HepG2 (cell line): Measurements from ENCODE around the gene NTN3. TPM values are rescaled to one million over a fixed set of nuclear protein-coding genes. Genes with fewer than 3 reads are reported as not detected.
A peak's percentile ranks its signal among the peaks of the same experiment; 100 is the strongest.

ENCODE experiments used
- BCL3 ChIP-seq: sonication (generic); formaldehyde crosslinking; IDR thresholded peaks from 2 replicates; pipeline ENCODE4 v1.5.1; 2020; ENCODE audit warnings: mild to moderate bottlenecking, missing genetic modification reagents, moderate library complexity
- DBP ChIP-seq: sonication (generic); formaldehyde crosslinking; IDR thresholded peaks from 2 replicates; pipeline ENCODE4 v1.4.0; 2020; ENCODE audit warnings: missing genetic modification reagents; ENCODE audit errors: not compliant biosample characterization
- DPF2 ChIP-seq: sonication (generic); formaldehyde crosslinking; IDR thresholded peaks from 2 replicates; pipeline ENCODE4 v1.4.0; 2020; ENCODE audit warnings: mild to moderate bottlenecking, low read depth, missing genetic modification reagents, borderline replicate concordance
- ESRRA ChIP-seq: sonication (generic); formaldehyde crosslinking; IDR thresholded peaks from 2 replicates; pipeline ENCODE4 v1.5.1; 2020; ENCODE audit warnings: mild to moderate bottlenecking, low read depth, missing genetic modification reagents
- HIVEP1 ChIP-seq: sonication (generic); formaldehyde crosslinking; IDR thresholded peaks from 2 replicates; pipeline ENCODE4 v1.4.0; 2020; ENCODE audit warnings: mild to moderate bottlenecking, missing genetic modification reagents
- HNRNPK ChIP-seq: fragments of 200-400 bp; formaldehyde crosslinking; IDR thresholded peaks from 2 replicates; pipeline ENCODE4 v1.6.1; 2018; ENCODE audit warnings: low read length, low read depth, moderate library complexity, mild to moderate bottlenecking; ENCODE audit not compliant: poor library complexity, severe bottlenecking
- MTF2 ChIP-seq: sonication (generic); formaldehyde crosslinking; IDR thresholded peaks from 2 replicates; pipeline ENCODE4 v1.5.0; 2020; ENCODE audit warnings: missing genetic modification reagents, borderline replicate concordance
- MXI1 ChIP-seq: IDR thresholded peaks from 3 replicates; pipeline ENCODE4 v1.6.1; 2012; ENCODE audit warnings: low read depth, low read length, inconsistent platforms, borderline replicate concordance
- NCOA1 ChIP-seq: sonication (generic); formaldehyde crosslinking; IDR thresholded peaks from 2 replicates; pipeline ENCODE4 v1.9.0; 2021; ENCODE audit warnings: missing genetic modification reagents
- ONECUT2 ChIP-seq: sonication (generic); formaldehyde crosslinking; IDR thresholded peaks from 2 replicates; pipeline ENCODE4 v1.4.0; 2020; ENCODE audit warnings: missing genetic modification reagents
- PHF21A ChIP-seq: sonication (generic); formaldehyde crosslinking; IDR thresholded peaks from 2 replicates; pipeline ENCODE4 v1.5.0; 2020; ENCODE audit warnings: mild to moderate bottlenecking, missing genetic modification reagents
- PLRG1 ChIP-seq: fragments of 450-650 bp; conservative IDR thresholded peaks from 2 replicates; pipeline ENCODE4 v1.6.1; 2016
- POLR2AphosphoS2 ChIP-seq: IDR thresholded peaks from 2 replicates; pipeline ENCODE4 v1.6.1; 2011; ENCODE audit warnings: low read depth, low read length, improper control_type of control experiment
- SP2 ChIP-seq: sonication (generic); formaldehyde crosslinking; IDR thresholded peaks from 2 replicates; pipeline ENCODE4 v1.5.1; 2020; ENCODE audit warnings: mild to moderate bottlenecking, missing genetic modification reagents
- SPEN ChIP-seq: sonication (generic); formaldehyde crosslinking; IDR thresholded peaks from 2 replicates; pipeline ENCODE4 v1.5.1; 2020; ENCODE audit warnings: low read depth, mild to moderate bottlenecking, missing genetic modification reagents
- TFAP4 ChIP-seq: sonication (generic); IDR thresholded peaks from 2 replicates; pipeline ENCODE4 v1.6.1; 2016; ENCODE audit warnings: low read depth, borderline replicate concordance
- THAP11 ChIP-seq: IDR thresholded peaks from 2 replicates; pipeline ENCODE4 v1.6.1; 2016; ENCODE audit warnings: missing biosample characterization, missing genetic modification reagents
- ZNF282 ChIP-seq: fragments of 450-650 bp; IDR thresholded peaks from 2 replicates; pipeline ENCODE4 v1.6.1; 2018; ENCODE audit not compliant: partially characterized antibody
- ZNF530 ChIP-seq: sonication (generic); formaldehyde crosslinking; IDR thresholded peaks from 2 replicates; pipeline ENCODE4 v1.5.0; 2020; ENCODE audit warnings: low read depth, mild to moderate bottlenecking, missing genetic modification reagents
- ZNF674 ChIP-seq: sonication (generic); formaldehyde crosslinking; IDR thresholded peaks from 2 replicates; pipeline ENCODE4 v1.5.0; 2020; ENCODE audit warnings: low read depth, mild to moderate bottlenecking, missing genetic modification reagents
- ZNF784 ChIP-seq: sonication (generic); formaldehyde crosslinking; IDR thresholded peaks from 2 replicates; pipeline ENCODE4 v1.5.1; 2020; ENCODE audit warnings: missing genetic modification reagents, mild to moderate bottlenecking, borderline replicate concordance
- ZNF891 ChIP-seq: sonication (generic); formaldehyde crosslinking; IDR thresholded peaks from 2 replicates; pipeline ENCODE4 v1.5.0; 2020; ENCODE audit warnings: mild to moderate bottlenecking, missing genetic modification reagents
- polyA plus RNA-seq, 8 experiments: library from polyadenylated mRNA; depleted of rRNA in 3 of 8; stranded (reverse) in 7 of 8; unstranded in 1 of 8; fragments of >200 nt; fragmentation: Illumina TruSeq in 4 of 8; extraction: Trizol in 4 of 8; gene quantifications; 2 replicates each; pipeline versions ENCODE4 v1.2.1 to v1.2.3, GENCODE V29; 2011 to 2016; ENCODE audit warnings: low read depth in 4 of 8, missing spikeins in 1 of 8, mixed read lengths in 1 of 8; ENCODE audit not compliant: insufficient read depth in 1 of 8
- total RNA-seq, 5 experiments: library from RNA; depleted of rRNA; stranded (reverse); fragments of >200 nt; fragmentation: Illumina TruSeq; extraction: Trizol; gene quantifications; 2 replicates each; pipeline ENCODE4 v1.2.3, GENCODE V29; 2016; ENCODE audit warnings: low read depth in 1 of 5
- TF ChIP-seq, protein P1 (sequence below): sonication (generic); formaldehyde crosslinking; IDR thresholded peaks from 2 replicates; pipeline ENCODE4 v1.8.0; 2022; ENCODE audit warnings: mild to moderate bottlenecking, missing genetic modification reagents, borderline replicate concordance
- TF ChIP-seq, protein P2 (sequence below): sonication (generic); formaldehyde crosslinking; IDR thresholded peaks from 2 replicates; pipeline ENCODE4 v1.4.0; 2020; ENCODE audit warnings: mild to moderate bottlenecking, missing genetic modification reagents, borderline replicate concordance

NTN3 gene
- total and polyA plus RNA-seq, 2 of the 13 experiments (the other 11 are each of a cell fraction or from before 2014, with no cell fraction given) = 0.09 to 0.20 TPM

- TF ChIP-seq ESRRA (CRISPR knock-in tag) (no peak), ZNF891 (CRISPR knock-in tag) (no peak), BCL3 (CRISPR knock-in tag) (no peak), PHF21A (CRISPR knock-in tag) (no peak), ONECUT2 (CRISPR knock-in tag) (no peak), MXI1 (peak; percentile 71; the same call in 2 of the 3 replicates), DBP (no peak), PLRG1 (no peak), ZNF282 (no peak), MTF2 (CRISPR knock-in tag) (no peak), HNRNPK (peak; percentile 23), THAP11 (CRISPR knock-in tag) (peak; percentile 76), TFAP4 (peak; percentile 95), HIVEP1 (CRISPR knock-in tag) (no peak), ZNF784 (CRISPR knock-in tag) (no peak), SP2 (no peak), DPF2 (CRISPR knock-in tag) (no peak), ZNF530 (CRISPR knock-in tag) (no peak), NCOA1 (no peak), ZNF674 (CRISPR knock-in tag) (no peak), POLR2AphosphoS2 (no peak; the same call in 1 of the 2 replicates), SPEN (CRISPR knock-in tag) (peak; percentile 75; the same call in 1 of the 2 replicates)
- TF ChIP-seq, protein P1, sequence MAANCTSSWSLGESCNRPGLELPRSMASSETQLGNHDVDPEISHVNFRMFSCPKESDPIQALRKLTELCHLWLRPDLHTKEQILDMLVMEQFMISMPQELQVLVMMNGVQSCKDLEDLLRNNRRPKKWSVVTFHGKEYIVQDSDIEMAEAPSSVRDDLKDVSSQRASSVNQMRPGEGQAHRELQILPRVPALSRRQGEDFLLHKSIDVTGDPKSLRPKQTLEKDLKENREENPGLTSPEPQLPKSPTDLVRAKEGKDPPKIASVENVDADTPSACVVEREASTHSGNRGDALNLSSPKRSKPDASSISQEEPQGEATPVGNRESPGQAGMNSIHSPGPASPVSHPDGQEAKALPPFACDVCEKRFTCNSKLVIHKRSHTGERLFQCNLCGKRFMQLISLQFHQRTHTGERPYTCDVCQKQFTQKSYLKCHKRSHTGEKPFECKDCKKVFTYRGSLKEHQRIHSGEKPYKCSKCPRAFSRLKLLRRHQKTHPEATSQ = no peak
- TF ChIP-seq, protein P2, sequence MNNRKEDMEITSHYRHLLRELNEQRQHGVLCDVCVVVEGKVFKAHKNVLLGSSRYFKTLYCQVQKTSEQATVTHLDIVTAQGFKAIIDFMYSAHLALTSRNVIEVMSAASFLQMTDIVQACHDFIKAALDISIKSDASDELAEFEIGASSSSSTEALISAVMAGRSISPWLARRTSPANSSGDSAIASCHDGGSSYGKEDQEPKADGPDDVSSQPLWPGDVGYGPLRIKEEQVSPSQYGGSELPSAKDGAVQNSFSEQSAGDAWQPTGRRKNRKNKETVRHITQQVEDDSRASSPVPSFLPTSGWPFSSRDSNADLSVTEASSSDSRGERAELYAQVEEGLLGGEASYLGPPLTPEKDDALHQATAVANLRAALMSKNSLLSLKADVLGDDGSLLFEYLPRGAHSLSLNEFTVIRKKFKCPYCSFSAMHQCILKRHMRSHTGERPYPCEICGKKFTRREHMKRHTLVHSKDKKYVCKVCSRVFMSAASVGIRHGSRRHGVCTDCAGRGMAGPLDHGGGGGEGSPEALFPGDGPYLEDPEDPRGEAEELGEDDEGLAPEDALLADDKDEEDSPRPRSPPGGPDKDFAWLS (CRISPR knock-in tag) = no peak
These were observed 49.1 kb downstream of the NTN3 start, which contains the start of gene AMDHD2 (continued) for GRCh38 chr16:2520097-2520783.
